Stimulated activated CD4-positive, alpha-beta T cell treated with anti-CD3 and anti-CD28 coated beads, Interleukin-2, amount 100 ng/mL, for 48 hours (primary cell): Measurements from ENCODE around the gene ARL6IP5.
A peak's percentile ranks its signal among the peaks of the same experiment; 100 is the strongest.

Experiments used
- DNase-seq, 2 donors: peaks; one replicate each; pipeline ENCODE4 v3.0.0-alpha.2; 2020

The ARL6IP5 gene

DNA sequence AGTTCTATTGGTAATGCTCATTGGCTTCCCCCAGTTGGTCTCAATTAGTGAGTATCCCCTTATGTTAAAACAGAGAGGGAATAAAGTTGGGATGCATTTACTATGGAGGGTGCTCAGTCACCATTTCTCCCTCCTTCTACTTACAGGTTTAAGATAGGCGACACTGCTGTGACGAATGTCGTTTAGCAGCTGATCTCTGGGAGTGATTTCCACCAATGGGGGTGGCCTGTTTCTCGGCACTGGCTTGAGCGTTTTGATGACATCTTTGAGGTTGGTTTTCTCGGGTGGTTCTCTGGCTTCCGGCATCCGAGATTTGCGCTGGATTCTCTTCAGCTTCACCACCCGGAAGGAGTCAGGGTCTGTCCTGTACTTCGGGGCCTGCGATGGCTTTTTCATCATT is 33.8 kb downstream of the ARL6IP5 start:
- no peak for DNase-seq

DNA sequence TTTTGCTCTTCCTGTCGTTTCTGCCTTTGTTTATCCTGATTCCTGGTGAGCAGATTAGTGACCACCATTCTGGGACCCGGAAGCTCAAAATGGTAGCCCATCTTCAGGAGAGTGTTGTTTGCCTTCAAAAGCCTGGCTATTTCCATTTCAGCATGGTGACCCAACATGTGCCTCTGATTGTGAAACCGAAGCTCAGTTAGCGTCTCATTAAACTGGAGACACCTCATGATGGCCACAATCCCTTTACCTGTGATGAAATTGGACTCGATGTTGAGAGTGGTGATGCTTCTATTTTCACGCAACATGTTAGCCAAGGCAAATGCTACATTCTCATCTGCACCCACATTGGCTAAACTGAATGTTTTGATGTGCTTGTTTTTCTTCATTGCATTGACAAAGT is 34.4 kb downstream of the ARL6IP5 start:
- DNase-seq: no peak

DNA sequence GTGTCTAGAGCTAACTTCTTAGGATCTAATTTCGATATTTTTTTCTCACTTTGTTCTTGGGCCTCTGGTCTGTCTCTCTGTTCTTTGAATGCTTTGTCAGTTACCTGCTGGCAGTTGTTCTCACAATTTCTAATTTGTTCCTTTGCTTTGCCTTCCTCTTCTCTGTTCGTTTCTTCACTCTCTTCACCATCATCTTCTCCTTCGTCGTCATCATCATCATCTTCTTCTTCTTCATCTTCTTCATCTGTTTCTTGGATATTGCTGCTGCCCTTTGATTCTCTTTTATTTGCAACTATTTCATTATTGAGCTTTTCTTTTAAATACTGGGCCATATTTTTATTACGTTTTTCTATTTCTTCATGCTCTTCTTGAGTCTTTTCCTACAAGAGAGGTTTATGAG is 34.9 kb downstream of the ARL6IP5 start:
- DNase-seq: no peak

DNA sequence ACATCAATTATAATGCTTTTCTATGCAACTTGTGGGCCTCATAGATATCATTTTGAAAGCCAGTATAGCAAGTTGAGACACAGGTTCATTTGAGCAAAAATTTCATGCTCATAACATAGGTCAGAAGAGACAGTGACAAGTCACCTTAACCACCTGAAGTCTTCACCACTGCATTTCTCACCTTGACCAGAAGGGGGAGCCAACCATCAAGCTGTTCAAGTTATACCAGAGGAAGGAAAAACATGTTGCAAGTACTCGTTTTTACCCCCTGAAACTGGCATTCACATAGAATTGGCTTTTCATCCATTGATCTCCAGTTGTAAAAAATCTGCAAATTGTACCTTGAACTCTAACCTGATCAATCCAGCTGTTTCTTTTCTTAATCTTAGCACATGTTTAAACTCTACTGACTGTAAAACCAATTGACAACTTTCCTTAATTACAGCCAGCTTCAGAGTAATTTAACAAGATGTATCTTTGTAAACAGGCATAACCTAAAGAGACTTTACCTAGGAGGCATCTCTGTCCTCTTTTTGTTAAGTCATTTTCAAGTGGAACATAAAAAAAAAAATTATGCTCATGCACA is 36.2 kb downstream of the ARL6IP5 start:
- peak; percentile 77 to 82 for DNase-seq

DNA sequence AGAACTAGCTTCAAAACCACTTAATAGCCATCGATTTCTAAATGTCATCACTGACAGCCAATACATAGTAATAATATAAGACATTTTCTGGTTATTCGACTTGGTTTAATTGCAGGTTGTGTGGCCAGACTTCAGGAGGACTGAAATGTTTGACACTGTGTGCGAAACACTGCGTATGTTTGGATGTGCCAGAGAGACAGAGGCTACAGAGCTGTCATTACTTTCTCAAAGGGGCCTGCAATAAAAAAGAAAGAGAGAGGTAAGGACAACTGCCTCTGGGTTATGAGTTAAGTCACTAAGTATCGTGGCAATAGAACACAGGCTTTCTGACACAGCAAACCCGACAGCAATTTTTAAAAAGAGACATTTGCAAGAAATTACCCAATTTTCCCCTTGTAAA is 36.8 kb downstream of the ARL6IP5 start:
- DNase-seq: no peak

DNA sequence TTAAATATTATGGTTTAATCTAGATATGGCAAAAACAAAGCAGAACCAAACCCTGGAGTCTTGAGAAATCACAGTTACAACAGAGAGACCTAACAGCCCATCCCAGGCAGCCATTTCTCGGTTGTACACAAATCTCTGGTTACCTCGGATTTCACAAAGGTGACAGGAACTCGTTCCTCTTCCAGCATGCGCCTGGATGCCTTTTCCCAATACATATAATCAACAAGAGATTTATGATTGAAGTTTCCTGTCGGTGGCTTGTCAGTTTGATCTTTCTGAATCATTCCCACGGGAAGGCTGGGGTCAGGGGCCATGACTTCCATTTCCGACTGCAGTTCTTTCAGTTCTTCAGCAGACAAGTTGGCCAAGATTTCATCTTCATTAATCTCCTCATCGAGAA is 37.2 kb downstream of the ARL6IP5 start:
- DNase-seq: no peak

DNA sequence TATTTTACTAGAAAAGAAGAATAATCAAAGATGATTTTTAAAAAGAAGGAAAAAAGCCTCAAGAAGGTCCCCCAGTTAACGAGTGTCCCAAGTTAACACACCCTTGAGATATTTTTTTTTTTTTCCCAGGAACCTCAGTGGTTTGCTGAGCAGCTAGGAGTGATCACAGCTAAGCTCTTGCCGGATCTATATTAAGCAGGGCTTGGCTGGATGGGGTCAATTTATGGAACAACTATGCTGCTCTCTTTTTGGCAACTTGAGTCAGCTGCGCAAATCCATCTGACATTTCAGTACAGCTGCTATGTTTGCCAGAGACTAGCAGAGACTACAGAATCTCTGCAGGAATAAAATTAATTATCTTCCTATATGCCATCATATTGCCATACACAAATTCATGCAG is 37.7 kb downstream of the ARL6IP5 start, which contains the start of gene LMOD3:
Gene LMOD3 (minus strand): TSS at position 193 of the 400 bp plus-strand sequence. CDS start 209 bp downstream, outside the sequence.
- no peak for DNase-seq

DNA sequence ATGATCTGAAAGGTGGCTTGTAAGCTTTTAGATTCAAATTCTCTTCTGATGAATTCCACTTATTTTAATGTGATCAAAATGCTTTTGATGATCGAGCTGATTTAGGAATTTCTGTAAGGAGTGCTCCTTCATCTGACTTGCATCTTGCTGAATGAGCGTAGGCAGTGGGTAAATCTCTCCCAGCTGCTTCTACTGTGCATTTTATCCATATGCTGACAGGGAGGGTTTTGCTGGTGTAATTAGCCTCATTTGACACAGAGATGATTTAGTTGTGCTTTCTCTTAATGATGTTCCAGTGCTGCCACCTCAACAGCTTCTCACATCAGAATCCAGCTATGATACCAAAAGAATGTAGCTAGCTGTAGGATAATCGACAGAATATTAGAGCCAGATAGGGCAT is 41.5 kb downstream of the ARL6IP5 start:
- no peak for DNase-seq

DNA sequence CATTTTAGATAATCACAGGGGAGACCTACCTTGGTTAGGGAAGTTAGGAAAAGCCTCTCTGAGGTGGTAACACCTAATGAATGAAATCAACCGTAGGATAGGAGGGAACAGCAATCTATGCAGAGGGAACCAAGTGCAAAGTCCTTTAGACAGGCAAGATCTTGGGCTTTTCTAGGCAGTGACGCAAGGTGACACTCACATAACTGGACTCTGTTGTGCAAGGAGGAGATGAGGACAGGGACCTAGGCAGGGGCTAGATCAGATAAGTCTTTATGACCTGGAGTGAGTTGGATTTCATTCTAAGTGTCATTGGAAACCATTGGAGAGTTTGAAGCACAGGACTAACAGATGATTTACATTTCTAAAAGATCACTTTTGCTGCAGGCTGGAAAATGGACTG is 42.3 kb downstream of the ARL6IP5 start:
- no peak for DNase-seq

DNA sequence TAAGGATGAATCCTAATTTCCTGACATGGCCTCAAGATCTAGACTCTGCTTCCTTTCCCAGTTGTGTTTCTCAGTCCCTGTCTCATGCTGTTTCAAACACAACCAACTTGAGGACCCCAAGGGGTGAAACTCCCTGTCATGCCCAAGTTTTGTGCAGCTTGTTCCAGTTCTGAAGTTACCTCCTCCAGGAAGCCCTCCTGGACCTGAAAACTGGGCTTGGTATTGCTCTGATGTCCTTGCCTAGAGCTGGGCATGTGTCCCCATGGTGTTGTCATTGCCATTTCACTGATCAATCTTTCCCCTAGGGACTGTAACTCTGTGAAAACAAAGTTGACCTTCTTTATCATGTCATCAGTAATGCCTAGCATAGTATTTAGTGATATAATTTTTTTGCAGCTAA is 43.8 kb downstream of the ARL6IP5 start:
- no peak for DNase-seq

DNA sequence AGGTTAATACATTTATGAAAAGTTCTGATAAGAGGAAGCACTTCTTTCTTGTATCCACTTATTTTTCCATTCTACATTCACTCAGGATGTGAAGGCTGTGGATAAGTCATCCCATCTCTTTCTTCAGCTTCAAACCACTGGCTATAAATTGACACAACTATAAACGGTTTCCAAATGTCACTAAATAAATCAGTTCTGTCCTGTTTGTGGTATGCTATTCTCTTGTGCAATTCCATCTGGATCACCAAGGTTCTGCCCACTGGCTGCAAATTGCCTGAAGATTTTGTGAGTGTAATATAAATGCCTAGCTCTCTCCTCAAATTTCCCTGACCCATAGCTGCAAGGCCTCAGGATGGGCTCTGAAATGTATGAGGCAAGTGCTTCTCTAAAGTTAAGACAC is 44.8 kb downstream of the ARL6IP5 start:
- no peak for DNase-seq

DNA sequence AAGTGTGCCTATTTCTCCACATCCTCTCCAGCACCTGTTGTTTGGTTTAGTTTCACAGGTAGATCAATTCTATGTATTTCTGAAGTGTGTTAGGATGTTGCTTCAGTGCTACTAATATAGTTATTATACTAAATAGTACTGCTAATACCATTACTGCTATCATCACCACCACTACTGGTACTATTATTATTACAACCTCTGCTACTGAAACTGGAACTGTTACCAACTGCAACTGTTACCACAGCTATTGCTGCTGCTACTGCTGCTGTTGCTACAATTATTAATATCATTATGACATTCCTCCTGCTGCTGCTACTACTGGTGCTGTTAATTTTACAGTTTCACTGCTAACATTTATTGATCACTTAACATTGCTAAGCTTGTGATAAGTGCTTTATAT is 46.0 kb downstream of the ARL6IP5 start:
- DNase-seq: no peak

DNA sequence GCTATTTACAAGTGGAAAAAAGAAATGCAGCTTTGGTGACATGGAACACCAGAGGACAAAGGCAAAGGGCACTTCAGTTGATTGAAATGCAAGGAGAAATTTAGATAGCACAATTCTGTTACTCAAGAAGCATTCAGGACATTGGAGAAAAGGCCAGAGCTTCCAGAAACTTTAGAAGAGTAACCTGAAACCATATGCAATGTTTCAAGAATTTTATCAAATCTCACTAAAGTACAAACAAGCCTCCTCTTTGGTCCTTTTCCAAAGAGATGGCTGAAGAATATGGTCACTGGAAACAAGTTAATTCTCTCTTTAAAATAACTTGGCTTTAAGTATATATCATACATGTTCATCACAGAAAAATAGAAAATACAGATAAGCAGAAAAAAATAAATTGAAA is 52.3 kb downstream of the ARL6IP5 start:
- no peak for DNase-seq

DNA sequence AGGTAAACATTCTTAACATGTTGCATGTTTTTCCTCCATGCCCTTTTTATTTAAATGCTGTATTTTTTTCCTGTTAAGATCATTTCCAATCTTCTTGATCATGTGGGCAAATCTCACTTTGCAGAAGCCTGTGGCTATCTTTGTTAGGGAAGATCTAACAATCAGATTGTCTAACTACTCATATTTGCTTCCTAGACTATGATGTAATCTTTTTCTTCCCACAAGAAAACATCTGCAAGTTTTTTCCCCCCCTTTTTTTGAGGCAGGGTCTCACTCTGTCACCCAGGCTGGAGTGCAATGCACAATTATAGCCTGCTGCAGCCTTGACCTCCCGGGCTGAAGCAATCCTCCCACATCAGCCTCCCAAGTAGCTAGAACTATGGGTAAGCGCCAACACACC is 52.7 kb downstream of the ARL6IP5 start:
- DNase-seq: no peak

DNA sequence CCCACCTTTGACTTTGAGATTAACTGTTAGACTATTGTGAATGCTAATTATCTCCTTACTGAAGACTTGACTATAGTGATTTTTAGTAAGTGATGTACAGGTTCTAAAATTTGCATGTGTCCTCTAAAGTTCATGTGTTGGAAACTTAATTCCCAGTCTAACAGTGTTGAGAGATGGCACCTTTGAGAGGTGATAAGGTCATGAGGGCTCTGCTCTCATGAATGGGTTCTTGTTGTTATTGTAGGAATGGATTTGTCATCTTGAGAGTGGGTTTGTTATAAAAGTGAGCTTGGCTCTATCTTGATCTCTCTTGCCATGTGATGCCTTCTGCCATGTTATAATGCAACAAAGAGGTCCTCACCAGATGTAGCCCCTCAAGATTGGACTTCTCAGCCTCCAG is 56.6 kb downstream of the ARL6IP5 start:
- no peak for DNase-seq

DNA sequence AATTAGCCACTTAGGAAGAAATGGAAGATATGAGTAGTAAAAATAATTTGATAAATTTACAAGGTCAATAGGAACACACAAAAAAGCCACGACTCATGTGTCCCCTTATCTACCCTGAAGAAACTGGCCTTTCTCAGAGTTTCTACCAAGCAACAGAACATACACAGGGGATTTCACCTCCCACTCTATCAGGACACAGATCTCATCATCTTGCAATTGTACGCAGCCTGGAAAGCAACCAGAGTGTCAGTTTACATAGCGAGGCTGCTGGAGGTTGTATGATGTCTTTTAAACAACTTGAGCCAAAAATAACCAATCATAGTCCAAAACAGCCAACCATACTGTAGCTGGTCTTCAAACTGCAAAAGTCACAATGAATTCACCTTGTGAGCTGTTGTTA is 57.4 kb downstream of the ARL6IP5 start:
- DNase-seq: no peak

DNA sequence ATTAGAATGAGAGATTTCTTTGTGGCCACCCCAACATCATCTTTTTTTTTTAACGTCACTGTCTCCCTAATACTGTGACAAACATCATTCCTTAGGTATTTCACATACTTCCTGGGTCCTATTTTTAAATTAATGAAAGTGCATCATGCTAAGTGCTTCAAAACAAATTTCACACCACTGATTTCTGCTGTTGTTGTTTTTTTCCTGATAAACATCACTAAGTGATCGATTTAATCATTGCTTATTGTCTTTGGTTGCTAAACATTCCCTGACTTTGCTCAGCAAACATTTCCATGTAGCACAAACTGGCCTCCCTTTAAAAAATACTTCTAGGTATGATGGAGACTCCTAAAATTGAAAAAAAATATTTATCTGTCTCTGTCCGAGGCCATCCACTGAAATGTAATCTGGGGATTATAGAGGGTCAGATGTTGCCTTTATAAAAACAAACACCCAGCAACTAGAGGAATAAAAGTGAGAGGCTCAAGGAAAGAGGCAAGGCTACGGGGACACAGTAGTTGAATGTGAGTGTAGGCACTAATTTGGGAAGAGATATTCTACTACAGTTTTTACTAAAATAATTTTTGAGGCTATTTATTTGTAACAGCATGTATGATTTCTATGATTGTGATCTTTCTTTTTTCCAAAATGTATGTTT is 58.2 kb downstream of the ARL6IP5 start:
- DNase-seq: no peak

DNA sequence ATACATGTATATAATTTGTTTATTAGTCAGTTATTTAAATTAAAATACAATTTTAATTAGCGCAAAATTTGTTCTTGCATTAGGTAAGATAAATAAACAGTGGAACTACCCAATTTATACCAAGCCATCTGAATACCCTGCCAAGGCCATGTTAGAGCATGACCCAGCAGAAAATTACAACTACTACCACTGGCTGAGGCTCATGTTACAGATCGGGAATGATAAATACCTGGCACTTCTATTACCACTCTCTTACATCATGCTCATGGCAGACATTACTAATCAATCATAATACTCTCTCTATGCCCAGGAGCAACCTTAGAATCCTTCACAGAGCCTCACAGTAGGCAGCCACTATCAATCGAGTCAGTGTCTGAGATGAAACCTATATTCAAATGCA is 58.9 kb downstream of the ARL6IP5 start:
- DNase-seq: no peak

DNA sequence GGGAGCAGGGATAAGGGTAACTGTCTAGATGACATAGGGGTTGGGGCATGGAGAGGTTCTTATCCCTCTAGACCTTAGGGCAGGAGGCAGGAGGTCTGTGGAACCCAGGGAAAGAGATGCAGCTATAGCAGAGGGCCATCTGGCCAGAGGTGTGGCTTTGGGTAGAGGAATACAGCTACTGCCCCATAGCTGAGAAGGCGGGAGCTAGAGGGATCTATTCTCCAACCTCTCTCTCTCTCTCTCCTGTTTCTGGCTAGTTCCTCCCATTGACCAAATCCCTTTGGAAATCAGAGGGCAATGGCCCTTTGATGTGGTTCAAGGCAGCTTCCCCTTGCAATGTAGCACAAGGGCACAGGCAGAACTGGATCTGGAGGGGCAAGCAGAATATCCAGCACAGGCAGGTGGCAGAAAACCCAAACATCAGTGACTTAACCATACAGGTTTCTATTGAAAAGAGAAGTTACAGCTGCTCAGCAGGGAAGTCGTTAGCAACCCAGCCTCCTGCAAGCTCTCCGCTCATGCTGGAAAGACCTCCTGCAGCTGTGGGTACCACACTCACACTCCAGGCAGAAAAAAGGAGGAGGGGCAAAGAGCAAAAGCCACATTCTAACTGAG is 60.0 kb downstream of the ARL6IP5 start:
- no peak for DNase-seq

DNA sequence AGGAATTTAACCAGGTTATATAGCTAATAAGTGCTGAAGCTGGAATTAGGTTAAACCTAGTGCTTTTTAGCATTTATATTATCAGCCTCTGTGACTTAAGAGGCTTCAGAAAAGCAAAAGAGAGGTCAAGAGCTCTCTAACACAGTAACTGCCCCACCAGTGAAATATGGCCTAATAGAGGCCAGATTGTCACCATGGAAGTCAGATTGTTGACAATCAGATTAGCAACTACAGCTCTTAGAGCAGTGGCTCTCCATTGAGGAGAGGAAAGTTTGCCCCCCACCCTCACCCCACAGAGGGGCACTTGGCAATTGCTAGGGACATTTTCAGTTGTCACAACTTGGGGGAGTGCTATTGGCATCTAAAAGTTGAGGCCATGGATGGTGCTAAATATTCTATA is 61.0 kb downstream of the ARL6IP5 start:
- DNase-seq: no peak

DNA sequence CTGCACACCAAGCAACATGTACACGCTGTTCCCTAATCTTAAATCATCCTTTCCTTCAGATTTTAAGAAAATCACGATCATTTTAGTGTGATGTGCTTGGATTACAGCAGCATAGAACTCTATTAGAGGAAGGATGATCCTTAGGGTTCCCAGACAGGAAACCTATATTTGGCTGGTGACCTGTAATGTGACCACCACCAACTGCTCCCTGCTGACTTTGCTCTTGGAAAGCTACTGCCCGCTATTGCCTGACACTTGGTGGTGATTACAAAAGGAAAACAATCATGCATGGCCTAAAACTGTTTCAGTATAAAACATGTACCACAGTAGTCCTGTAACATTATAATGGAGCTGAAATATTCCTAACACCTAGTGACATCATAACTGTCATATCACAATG is 64.8 kb downstream of the ARL6IP5 start:
- no peak for DNase-seq
